Measurements from ENCODE around the gene IFNW1.

IFNW1 gene

GRCh38 chr9:21160178-21160577 lies 18.5 kb upstream of the IFNW1 start:
- no peak overlapping the region for H2AK5ac ChIP-seq (ENCODE audit: low read depth, low read length)
- H3K4ac ChIP-seq (ENCODE audit: low read length): no peak overlapping the region
- no peak for DNase-seq (ENCODE audit: low spot score)
- no peak overlapping the region for H3K4me2 ChIP-seq (ENCODE audit: insufficient read depth, low read length, poor library complexity, severe bottlenecking)
- no peak overlapping the region for H4K91ac ChIP-seq (ENCODE audit: low read depth, low read length, poor library complexity)
- H2BK15ac ChIP-seq (ENCODE audit: low read length): no peak overlapping the region
- no peaks in the 10 kb centered on the region for H3K79me1 ChIP-seq (ENCODE audit: low read depth, low read length)
- no peak overlapping the region for H3K27ac ChIP-seq (replicated peaks; ENCODE audit: low read length)
- no peak overlapping the region for H3K4me3 ChIP-seq (ENCODE audit: low read length in 2 of 2)
- no peaks in the 10 kb centered on the region for H3K4me1 ChIP-seq (ENCODE audit: control insufficient read depth in 2 of 2, insufficient read depth in 1 of 2, low read depth in 1 of 2, low read length in 2 of 2)
- no peak overlapping the region for H2BK12ac ChIP-seq (ENCODE audit: low read length)
- no peaks in the 10 kb centered on the region for H3K9me3 ChIP-seq (replicated peaks in 1 of 2; ENCODE audit: control insufficient read depth in 2 of 2, insufficient read depth in 1 of 2, low read depth in 1 of 2, low read length in 2 of 2)
- WGBS, 2 donors (ENCODE audit: extremely low coverage in 2 of 2, insufficient read length in 2 of 2, insufficient replicate concordance in 1 of 2): no CpG with 5 or more reads among the region's 1 CpG
- H3K14ac ChIP-seq (ENCODE audit: low read length): no peak overlapping the region
- no peak overlapping the region for H2BK120ac ChIP-seq (ENCODE audit: low read depth, low read length)
- no peak overlapping the region for H3K9ac ChIP-seq (ENCODE audit: low read depth, low read length, poor library complexity)
- H3K23ac ChIP-seq (ENCODE audit: low read depth, low read length, poor library complexity): no peak overlapping the region
- peak overlapping the region; percentile 4 for H2AFZ ChIP-seq (ENCODE audit: low read length)
- no peak overlapping the region for H4K8ac ChIP-seq (ENCODE audit: low read depth, low read length)
- no peaks in the 10 kb centered on the region for H3K36me3 ChIP-seq (replicated peaks in 1 of 2; ENCODE audit: control insufficient read depth in 2 of 2, insufficient read depth in 2 of 2, low read length in 2 of 2)
- no peaks in the 10 kb centered on the region for H3K27me3 ChIP-seq (ENCODE audit: control insufficient read depth in 3 of 3, insufficient read depth in 3 of 3, low read depth in 1 of 3, low read length in 3 of 3)
- no peak overlapping the region for H3K18ac ChIP-seq (ENCODE audit: low read length)
- H2BK5ac ChIP-seq (ENCODE audit: low read length): no peak overlapping the region

GRCh38 chr9:21155501-21155900 lies 13.9 kb upstream of the IFNW1 start:
- no CpG with 5 or more reads among the region's 2 CpGs for WGBS, 2 donors (ENCODE audit: extremely low coverage in 2 of 2, insufficient read length in 2 of 2, insufficient replicate concordance in 1 of 2)

GRCh38 chr9:21154018-21154608 lies 12.5 kb upstream of the IFNW1 start:
- no peak overlapping the region for H2BK120ac ChIP-seq (ENCODE audit: low read depth, low read length)
- no peak overlapping the region for H2BK12ac ChIP-seq (ENCODE audit: low read length)
- H3K79me1 ChIP-seq (ENCODE audit: low read depth, low read length): no peaks in the 10 kb centered on the region
- WGBS, 2 donors (ENCODE audit: extremely low coverage in 2 of 2, insufficient read length in 2 of 2, insufficient replicate concordance in 1 of 2): no CpG with 5 or more reads among the region's 3 CpGs
- no peak overlapping the region for H3K4ac ChIP-seq (ENCODE audit: low read length)
- peak overlapping the region; percentile 89 for H2AFZ ChIP-seq (ENCODE audit: low read length)
- H3K36me3 ChIP-seq (replicated peaks in 1 of 2; ENCODE audit: control insufficient read depth in 2 of 2, insufficient read depth in 2 of 2, low read length in 2 of 2): no peaks in the 10 kb centered on the region
- H2BK15ac ChIP-seq (ENCODE audit: low read length): no peak overlapping the region
- no peak overlapping the region for H2BK5ac ChIP-seq (ENCODE audit: low read length)
- H3K9ac ChIP-seq (ENCODE audit: low read depth, low read length, poor library complexity): no peak overlapping the region
- no peak overlapping the region for H2AK5ac ChIP-seq (ENCODE audit: low read depth, low read length)
- H3K23ac ChIP-seq (ENCODE audit: low read depth, low read length, poor library complexity): no peak overlapping the region
- H3K4me3 ChIP-seq (ENCODE audit: low read length in 2 of 2): no peak overlapping the region
- no peak overlapping the region for H3K27ac ChIP-seq (replicated peaks; ENCODE audit: low read length)
- no peaks in the 10 kb centered on the region for H3K4me1 ChIP-seq (ENCODE audit: control insufficient read depth in 2 of 2, insufficient read depth in 1 of 2, low read depth in 1 of 2, low read length in 2 of 2)
- H3K14ac ChIP-seq (ENCODE audit: low read length): no peak overlapping the region
- DNase-seq (ENCODE audit: low spot score): peak; percentile 12
- H3K27me3 ChIP-seq (ENCODE audit: control insufficient read depth in 3 of 3, insufficient read depth in 3 of 3, low read depth in 1 of 3, low read length in 3 of 3): no peaks in the 10 kb centered on the region
- H4K8ac ChIP-seq (ENCODE audit: low read depth, low read length): no peak overlapping the region
- no peaks in the 10 kb centered on the region for H3K9me3 ChIP-seq (replicated peaks in 1 of 2; ENCODE audit: control insufficient read depth in 2 of 2, insufficient read depth in 1 of 2, low read depth in 1 of 2, low read length in 2 of 2)
- no peak overlapping the region for H3K18ac ChIP-seq (ENCODE audit: low read length)
- no peak overlapping the region for H4K91ac ChIP-seq (ENCODE audit: low read depth, low read length, poor library complexity)
- H3K4me2 ChIP-seq (ENCODE audit: insufficient read depth, low read length, poor library complexity, severe bottlenecking): no peak overlapping the region

More at GRCh38 chr9:21155501-21155900, 13.9 kb upstream of the IFNW1 start:
- Histone ChIP-seq H3K14ac (ENCODE audit: low read length) (no peak overlapping the region), H3K4me2 (ENCODE audit: insufficient read depth, low read length, poor library complexity, severe bottlenecking) (no peak overlapping the region), H3K79me1 (ENCODE audit: low read depth, low read length) (no peaks in the 10 kb centered on the region), H3K9ac (ENCODE audit: low read depth, low read length, poor library complexity) (no peak overlapping the region), H2BK15ac (ENCODE audit: low read length) (no peak overlapping the region), H3K4me3 (ENCODE audit: low read length in 2 of 2) (no peak overlapping the region), H3K4me1 (ENCODE audit: control insufficient read depth in 2 of 2, insufficient read depth in 1 of 2, low read depth in 1 of 2, low read length in 2 of 2) (no peaks in the 10 kb centered on the region), H3K23ac (ENCODE audit: low read depth, low read length, poor library complexity) (no peak overlapping the region), H4K91ac (ENCODE audit: low read depth, low read length, poor library complexity) (no peak overlapping the region), H2BK12ac (ENCODE audit: low read length) (no peak overlapping the region), H3K36me3 (replicated peaks in 1 of 2; ENCODE audit: control insufficient read depth in 2 of 2, insufficient read depth in 2 of 2, low read length in 2 of 2) (no peaks in the 10 kb centered on the region), H2AFZ (ENCODE audit: low read length) (no peak overlapping the region), H2AK5ac (ENCODE audit: low read depth, low read length) (no peak overlapping the region), H4K8ac (ENCODE audit: low read depth, low read length) (no peak overlapping the region), H2BK120ac (ENCODE audit: low read depth, low read length) (no peak overlapping the region), H2BK5ac (ENCODE audit: low read length) (no peak overlapping the region), H3K18ac (ENCODE audit: low read length) (no peak overlapping the region), H3K9me3 (replicated peaks in 1 of 2; ENCODE audit: control insufficient read depth in 2 of 2, insufficient read depth in 1 of 2, low read depth in 1 of 2, low read length in 2 of 2) (no peaks in the 10 kb centered on the region), H3K4ac (ENCODE audit: low read length) (no peak overlapping the region), H3K27ac (replicated peaks; ENCODE audit: low read length) (no peak overlapping the region), H3K27me3 (ENCODE audit: control insufficient read depth in 3 of 3, insufficient read depth in 3 of 3, low read depth in 1 of 3, low read length in 3 of 3) (no peaks in the 10 kb centered on the region)
- DNase-seq (ENCODE audit: low spot score): no peak

GRCh38 chr9:21153336-21154017 lies 11.8 kb upstream of the IFNW1 start:
- Histone ChIP-seq H3K9ac (ENCODE audit: low read depth, low read length, poor library complexity) (no peak overlapping the region), H3K14ac (ENCODE audit: low read length) (no peak overlapping the region), H3K27me3 (ENCODE audit: control insufficient read depth in 3 of 3, insufficient read depth in 3 of 3, low read depth in 1 of 3, low read length in 3 of 3) (no peaks in the 10 kb centered on the region), H3K23ac (ENCODE audit: low read depth, low read length, poor library complexity) (no peak overlapping the region), H2BK120ac (ENCODE audit: low read depth, low read length) (no peak overlapping the region), H2AFZ (ENCODE audit: low read length) (peak overlapping the region; percentile 89), H4K91ac (ENCODE audit: low read depth, low read length, poor library complexity) (no peak overlapping the region), H3K4me1 (ENCODE audit: control insufficient read depth in 2 of 2, insufficient read depth in 1 of 2, low read depth in 1 of 2, low read length in 2 of 2) (no peaks in the 10 kb centered on the region), H3K79me1 (ENCODE audit: low read depth, low read length) (no peaks in the 10 kb centered on the region), H2BK5ac (ENCODE audit: low read length) (no peak overlapping the region), H2BK15ac (ENCODE audit: low read length) (no peak overlapping the region), H2AK5ac (ENCODE audit: low read depth, low read length) (no peak overlapping the region), H3K9me3 (replicated peaks in 1 of 2; ENCODE audit: control insufficient read depth in 2 of 2, insufficient read depth in 1 of 2, low read depth in 1 of 2, low read length in 2 of 2) (no peaks in the 10 kb centered on the region), H3K4me2 (ENCODE audit: insufficient read depth, low read length, poor library complexity, severe bottlenecking) (no peak overlapping the region), H3K4me3 (ENCODE audit: low read length in 2 of 2) (no peak overlapping the region), H2BK12ac (ENCODE audit: low read length) (no peak overlapping the region), H3K4ac (ENCODE audit: low read length) (no peak overlapping the region), H4K8ac (ENCODE audit: low read depth, low read length) (no peak overlapping the region), H3K18ac (ENCODE audit: low read length) (no peak overlapping the region), H3K27ac (replicated peaks; ENCODE audit: low read length) (no peak overlapping the region), H3K36me3 (replicated peaks in 1 of 2; ENCODE audit: control insufficient read depth in 2 of 2, insufficient read depth in 2 of 2, low read length in 2 of 2) (no peaks in the 10 kb centered on the region)
- peak; percentile 0 for DNase-seq (ENCODE audit: low spot score)
- no CpG with 5 or more reads among the region's 3 CpGs for WGBS, 2 donors (ENCODE audit: extremely low coverage in 2 of 2, insufficient read length in 2 of 2, insufficient replicate concordance in 1 of 2)
